NT2/D1 (cell line): ENCODE measurements around the gene NAT14.

Source experiments
- SUZ12 ChIP-seq: IDR thresholded peaks from 2 replicates; pipeline ENCODE4 v1.6.1; 2011; ENCODE audit not compliant: insufficient read length, insufficient read depth; ENCODE audit errors: extremely low read depth
- YY1 ChIP-seq: IDR thresholded peaks from 2 replicates; pipeline ENCODE4 v1.6.1; 2011; ENCODE audit not compliant: insufficient read length, insufficient read depth
- ZNF274 ChIP-seq: IDR thresholded peaks from 2 replicates; pipeline ENCODE4 v1.6.1; 2011; ENCODE audit warnings: mild to moderate bottlenecking, low read depth, low read length

DNA sequence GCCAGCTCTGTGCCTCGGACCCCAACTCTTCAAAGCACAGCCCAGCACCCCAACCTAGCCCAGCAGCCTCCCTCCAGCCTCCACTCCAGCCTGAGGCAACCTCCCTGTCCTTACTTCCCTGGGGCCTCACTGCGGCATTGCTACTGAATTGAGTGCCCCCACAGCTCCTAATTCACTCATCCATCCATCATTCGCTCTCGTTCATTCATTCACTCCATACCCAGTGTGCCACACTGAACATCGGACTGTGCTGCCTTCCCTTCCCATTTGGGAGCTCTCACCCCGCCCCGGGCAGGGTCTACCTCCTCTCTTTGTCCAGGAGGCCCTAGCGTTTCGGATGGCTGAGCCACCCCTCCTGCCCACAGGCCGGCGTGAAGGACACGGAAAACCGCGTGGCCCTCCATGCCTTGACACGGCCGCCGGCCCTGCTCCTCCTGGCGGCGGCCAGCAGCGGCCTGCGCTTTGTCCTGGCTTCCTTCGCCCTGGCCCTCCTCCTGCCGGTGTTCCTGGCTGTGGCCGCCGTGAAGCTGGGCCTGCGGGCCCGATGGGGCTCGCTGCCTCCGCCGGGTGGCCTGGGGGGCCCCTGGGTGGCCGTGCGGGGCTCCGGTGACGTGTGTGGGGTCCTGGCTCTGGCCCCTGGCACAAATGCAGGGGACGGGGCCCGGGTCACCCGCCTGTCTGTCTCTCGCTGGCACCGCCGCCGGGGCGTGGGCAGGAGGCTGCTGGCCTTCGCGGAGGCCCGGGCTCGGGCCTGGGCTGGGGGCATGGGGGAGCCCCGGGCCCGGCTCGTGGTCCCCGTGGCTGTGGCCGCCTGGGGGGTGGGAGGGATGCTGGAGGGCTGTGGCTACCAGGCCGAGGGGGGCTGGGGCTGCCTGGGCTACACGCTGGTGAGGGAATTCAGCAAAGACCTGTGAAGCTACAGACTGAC is 1.3 kb downstream of the NAT14 start:
- no peak for TF ChIP-seq YY1
- TF ChIP-seq ZNF274, result no peak
- no peak for TF ChIP-seq SUZ12
